RWPE2 (cell line): ENCODE measurements around the gene DDX10.

Experiments used
- ATAC-seq: fragments of 200-7000 bp; cut with Tn5 transposase; 3 replicates; pipeline ENCODE4 v1.9.1; 2021; ENCODE audit warnings: low read depth
- DNase-seq: peaks from one replicate; pipeline ENCODE4 v3.0.0-alpha.2; 2020; ENCODE audit warnings: low spot score
- H3K27ac ChIP-seq: fragments of 450-650 bp; 2 replicates; pipeline ENCODE4 v1.5.1; 2017; ENCODE audit warnings: mild to moderate bottlenecking; ENCODE audit not compliant: poor library complexity, severe bottlenecking
- H3K27me3 ChIP-seq: fragments of 250-450 bp; sonication (Bioruptor Pico); 2 replicates; pipeline ENCODE4 v1.5.1; 2021; ENCODE audit warnings: mild to moderate bottlenecking, moderate library complexity; ENCODE audit not compliant: insufficient read depth, poor library complexity, severe bottlenecking
- H3K36me3 ChIP-seq: fragments of 250-450 bp; sonication (Bioruptor Pico); 2 replicates; pipeline ENCODE4 v1.5.1; 2020; ENCODE audit warnings: low read depth, mild to moderate bottlenecking, moderate library complexity
- H3K4me1 ChIP-seq: fragments of 250-450 bp; sonication (Bioruptor Pico); 2 replicates; pipeline ENCODE4 v1.5.1; 2021; ENCODE audit warnings: mild to moderate bottlenecking, moderate library complexity; ENCODE audit not compliant: insufficient read depth, poor library complexity, severe bottlenecking
- H3K4me3 ChIP-seq: fragments of 250-450 bp; sonication (Bioruptor Pico); 2 replicates; pipeline ENCODE4 v1.5.1; 2021; ENCODE audit warnings: mild to moderate bottlenecking, moderate library complexity; ENCODE audit not compliant: severe bottlenecking
- H3K9me3 ChIP-seq: fragments of 250-450 bp; sonication (Bioruptor Pico); 2 replicates; pipeline ENCODE4 v1.5.1; 2021; ENCODE audit warnings: mild to moderate bottlenecking, moderate library complexity; ENCODE audit not compliant: severe bottlenecking
- CTCF ChIP-seq: fragments of 450-650 bp; IDR thresholded peaks from one replicate; pipeline ENCODE4 v1.5.1; 2017; ENCODE audit warnings: mild to moderate bottlenecking, moderate library complexity; ENCODE audit not compliant: poor library complexity, severe bottlenecking

Gene DDX10

DNA sequence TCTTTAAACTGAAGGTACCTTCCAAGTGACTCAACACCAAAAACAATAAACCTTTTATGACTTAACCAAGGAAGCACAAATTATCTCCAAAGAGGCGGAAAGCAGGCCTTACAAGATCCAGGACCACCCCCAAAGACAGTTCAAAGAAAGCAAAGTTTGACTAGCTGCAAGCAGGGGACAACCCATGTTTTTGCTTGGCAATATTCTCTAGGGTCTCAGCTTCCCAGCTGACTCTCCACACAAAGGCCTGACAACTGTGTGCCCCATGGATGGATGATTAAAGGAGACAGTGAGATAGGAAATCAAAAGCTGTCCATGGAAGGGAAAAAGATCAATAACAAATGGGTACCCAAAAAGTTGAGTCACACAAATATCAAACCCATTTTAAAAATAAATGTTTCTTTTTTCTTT, 232.2 kb downstream of the DDX10 start:
- ATAC-seq = no peak
- Histone ChIP-seq H3K9me3 (peaks cover 5% of the 10 kb centered on the region), H3K27me3 (no peaks in the 10 kb centered on the region), H3K27ac (peak overlapping the region; percentile 78), H3K4me3 (no peak overlapping the region), H3K36me3 (peaks cover 4% of the 10 kb centered on the region; the same call in 1 of the 2 replicates), H3K4me1 (peaks cover 32% of the 10 kb centered on the region)
- TF ChIP-seq CTCF = no peak
- DNase-seq = no peak

- ATAC-seq = no peak
These were observed 233.0 kb downstream of the DDX10 start for GRCh38 chr11:108897916-108898315.

GRCh38 chr11:108901359-108901758, 236.5 kb downstream of the DDX10 start:
- DNase-seq = no peak
- ATAC-seq = no peak
- H3K36me3 ChIP-seq = peaks cover 4% of the 10 kb centered on the region; the same call in 1 of the 2 replicates
- H3K4me1 ChIP-seq = peaks cover 18% of the 10 kb centered on the region
- no peak for TF ChIP-seq CTCF
- H3K9me3 ChIP-seq = peaks cover 5% of the 10 kb centered on the region
- no peak overlapping the region for H3K27ac ChIP-seq
- no peak overlapping the region for H3K4me3 ChIP-seq
- H3K27me3 ChIP-seq = no peaks in the 10 kb centered on the region

More at GRCh38 chr11:108897916-108898315, 233.0 kb downstream of the DDX10 start:
- no peak for TF ChIP-seq CTCF
- Histone ChIP-seq H3K9me3 (peaks cover 5% of the 10 kb centered on the region), H3K36me3 (peaks cover 4% of the 10 kb centered on the region; the same call in 1 of the 2 replicates), H3K27ac (no peak overlapping the region), H3K4me3 (no peak overlapping the region), H3K27me3 (no peaks in the 10 kb centered on the region), H3K4me1 (peaks cover 32% of the 10 kb centered on the region)
- DNase-seq = no peak

GRCh38 chr11:108902027-108902469, 237.2 kb downstream of the DDX10 start:
- H3K27ac ChIP-seq = no peak overlapping the region
- no peak for ATAC-seq
- H3K27me3 ChIP-seq = no peaks in the 10 kb centered on the region
- no peak for TF ChIP-seq CTCF
- no peak for DNase-seq
- no peaks in the 10 kb centered on the region for H3K9me3 ChIP-seq
- H3K4me3 ChIP-seq = no peak overlapping the region
- H3K4me1 ChIP-seq = peaks cover 18% of the 10 kb centered on the region
- H3K36me3 ChIP-seq = peaks cover 4% of the 10 kb centered on the region; the same call in 1 of the 2 replicates

DNA sequence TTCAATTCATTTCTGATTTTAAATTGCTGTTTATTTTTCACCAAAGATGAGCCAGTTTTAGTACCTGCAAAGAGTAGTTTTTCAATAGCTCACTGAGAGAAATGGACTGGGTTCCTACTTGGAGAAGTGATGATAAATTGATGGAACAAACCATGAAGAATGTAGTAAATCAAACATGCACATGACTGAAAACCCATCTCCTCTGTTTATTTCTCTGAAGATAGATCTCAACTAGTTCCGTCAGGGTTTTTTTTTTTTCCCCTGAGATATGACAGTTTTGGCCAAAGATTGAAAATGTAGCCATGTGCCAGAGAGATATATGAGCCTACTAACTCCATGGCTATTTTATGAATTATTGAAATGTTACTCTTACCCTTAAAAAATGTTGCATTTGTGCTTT, 239.6 kb downstream of the DDX10 start:
- Histone ChIP-seq H3K9me3 (no peaks in the 10 kb centered on the region), H3K4me3 (no peak overlapping the region), H3K27me3 (no peaks in the 10 kb centered on the region), H3K4me1 (peaks cover 23% of the 10 kb centered on the region), H3K36me3 (0 out of 2 replicates have a peak, but pooled peaks cover 4% of the 10 kb centered on the region), H3K27ac (no peak overlapping the region)
- ATAC-seq = no peak
- TF ChIP-seq CTCF = no peak
- no peak for DNase-seq
